ENCODE measurements around the gene KBTBD7. TPM values are rescaled to one million over a fixed set of nuclear protein-coding genes. Genes with fewer than 3 reads are reported as not detected.

The KBTBD7 gene
- total RNA-seq, 2 donors from 2014 or later: 8.0 to 8.1 TPM

GRCh38 chr13:41157048-41157717, 37.2 kb downstream of the KBTBD7 start:
- H3K27me3 ChIP-seq: no peaks in the 10 kb centered on the region
- DNase-seq: no peak
- intact Hi-C loops (cut with DNase I): no loop called here
- H3K36me3 ChIP-seq: no peaks in the 10 kb centered on the region
- no peak overlapping the region for H3K9ac ChIP-seq (ENCODE audit: low read depth in 2 of 2, low read length in 2 of 2)
- no peak for TF ChIP-seq CTCF (IDR thresholded peaks at IDR 0.05)
- H3K27ac ChIP-seq: no peak overlapping the region
- H3K4me3 ChIP-seq: no peak overlapping the region
- no peaks in the 10 kb centered on the region for H3K4me1 ChIP-seq
- no peaks in the 10 kb centered on the region for H3K9me3 ChIP-seq

GRCh38 chr13:41156620-41157019, 37.7 kb downstream of the KBTBD7 start:
- DNase-seq: no peak
- Histone ChIP-seq H3K27me3 (no peaks in the 10 kb centered on the region), H3K9me3 (no peaks in the 10 kb centered on the region), H3K36me3 (no peaks in the 10 kb centered on the region), H3K4me1 (no peaks in the 10 kb centered on the region), H3K9ac (ENCODE audit: low read depth in 2 of 2, low read length in 2 of 2) (no peak overlapping the region), H3K4me3 (no peak overlapping the region), H3K27ac (no peak overlapping the region)
- TF ChIP-seq CTCF (IDR thresholded peaks at IDR 0.05): no peak
- intact Hi-C loops (cut with DNase I): no loop called here

GRCh38 chr13:41154042-41154441, 40.3 kb downstream of the KBTBD7 start:
- Histone ChIP-seq H3K4me3 (no peak overlapping the region), H3K4me1 (no peaks in the 10 kb centered on the region), H3K9ac (ENCODE audit: low read depth in 2 of 2, low read length in 2 of 2) (no peak overlapping the region), H3K36me3 (no peaks in the 10 kb centered on the region), H3K27me3 (no peaks in the 10 kb centered on the region), H3K27ac (no peak overlapping the region), H3K9me3 (no peaks in the 10 kb centered on the region)
- intact Hi-C loops (cut with DNase I): no loop called here
- TF ChIP-seq CTCF (IDR thresholded peaks at IDR 0.05): no peak
- DNase-seq: no peak

- intact Hi-C loops (cut with DNase I): no loop called here
- Histone ChIP-seq H3K27me3 (no peaks in the 10 kb centered on the region), H3K27ac (no peak overlapping the region), H3K36me3 (no peaks in the 10 kb centered on the region), H3K4me1 (no peaks in the 10 kb centered on the region), H3K9ac (ENCODE audit: low read depth in 2 of 2, low read length in 2 of 2) (no peak overlapping the region), H3K9me3 (peaks cover 9% of the 10 kb centered on the region), H3K4me3 (no peak overlapping the region)
- DNase-seq: no peak
- TF ChIP-seq CTCF (IDR thresholded peaks at IDR 0.05): no peak
Observed at GRCh38 chr13:41152005-41152404, 42.4 kb downstream of the KBTBD7 start.

- no peaks in the 10 kb centered on the region for H3K4me1 ChIP-seq
- H3K36me3 ChIP-seq: no peaks in the 10 kb centered on the region
- no peak overlapping the region for H3K9ac ChIP-seq (ENCODE audit: low read depth in 2 of 2, low read length in 2 of 2)
- no peak for TF ChIP-seq CTCF (IDR thresholded peaks at IDR 0.05)
- no peak for DNase-seq
- H3K27me3 ChIP-seq: no peaks in the 10 kb centered on the region
- no peak overlapping the region for H3K4me3 ChIP-seq
- H3K9me3 ChIP-seq: peaks cover 9% of the 10 kb centered on the region
- intact Hi-C loops (cut with DNase I): no loop called here
- no peak overlapping the region for H3K27ac ChIP-seq
Observed at GRCh38 chr13:41150058-41150457, 44.3 kb downstream of the KBTBD7 start.
